Measurements from ENCODE around the gene PHOSPHO1.
"Not testable (repeated sequence)": the region's sequence is repeated elsewhere in the genome, so short reads cannot be mapped to it uniquely, and the experiment has no call there.

The PHOSPHO1 gene, protein sequence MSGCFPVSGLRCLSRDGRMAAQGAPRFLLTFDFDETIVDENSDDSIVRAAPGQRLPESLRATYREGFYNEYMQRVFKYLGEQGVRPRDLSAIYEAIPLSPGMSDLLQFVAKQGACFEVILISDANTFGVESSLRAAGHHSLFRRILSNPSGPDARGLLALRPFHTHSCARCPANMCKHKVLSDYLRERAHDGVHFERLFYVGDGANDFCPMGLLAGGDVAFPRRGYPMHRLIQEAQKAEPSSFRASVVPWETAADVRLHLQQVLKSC

DNA sequence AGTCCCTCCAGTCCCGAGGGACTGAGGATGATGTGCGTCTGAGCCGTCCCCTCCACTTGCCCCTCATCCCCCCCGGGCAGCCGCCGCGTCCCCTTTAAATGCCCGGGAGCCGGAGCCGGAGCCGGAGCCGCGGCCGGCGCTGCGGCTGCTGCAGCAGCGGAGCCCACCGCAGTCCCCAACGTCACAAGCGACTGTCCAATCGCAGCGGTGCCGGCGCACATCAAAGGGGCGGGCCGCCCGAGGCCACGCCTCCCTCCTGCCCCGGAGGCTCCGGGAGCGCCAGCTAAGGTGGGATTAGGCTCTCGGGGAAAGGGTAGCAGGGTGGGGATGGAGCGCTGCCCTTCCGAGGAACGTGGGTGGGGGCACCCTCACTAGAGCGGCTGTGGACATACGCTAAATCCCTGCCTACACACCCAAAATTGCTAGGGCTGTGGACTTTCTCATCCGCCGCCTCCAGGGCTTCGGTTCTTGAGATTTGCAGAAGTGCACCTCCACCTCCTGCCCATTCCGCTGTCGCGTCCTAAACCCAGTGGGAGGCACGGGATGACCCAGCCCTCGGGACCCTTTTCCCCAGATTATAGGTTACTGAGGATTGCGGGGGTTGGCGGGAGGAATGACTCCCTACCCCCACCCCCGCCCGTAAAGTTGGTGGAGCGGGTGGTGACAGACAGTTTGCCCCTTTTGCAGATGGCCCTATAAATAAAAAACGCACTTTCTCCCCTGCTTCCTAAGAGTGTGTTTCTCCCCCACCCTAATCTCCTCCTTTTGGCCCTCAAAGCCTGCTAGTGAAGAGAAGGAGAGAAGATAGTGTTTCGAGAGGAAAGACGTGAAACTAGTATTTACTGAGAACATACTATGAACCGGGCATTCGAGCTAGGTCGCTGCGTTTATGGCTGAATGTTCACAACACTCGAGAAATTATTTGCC is at the start of gene PHOSPHO1:
Gene PHOSPHO1, minus strand, starts transcription at position 152 of the 927 bp plus-strand sequence. CDS start 4,096 bp downstream, outside the sequence.
- no peak for FAIRE-seq

DNA sequence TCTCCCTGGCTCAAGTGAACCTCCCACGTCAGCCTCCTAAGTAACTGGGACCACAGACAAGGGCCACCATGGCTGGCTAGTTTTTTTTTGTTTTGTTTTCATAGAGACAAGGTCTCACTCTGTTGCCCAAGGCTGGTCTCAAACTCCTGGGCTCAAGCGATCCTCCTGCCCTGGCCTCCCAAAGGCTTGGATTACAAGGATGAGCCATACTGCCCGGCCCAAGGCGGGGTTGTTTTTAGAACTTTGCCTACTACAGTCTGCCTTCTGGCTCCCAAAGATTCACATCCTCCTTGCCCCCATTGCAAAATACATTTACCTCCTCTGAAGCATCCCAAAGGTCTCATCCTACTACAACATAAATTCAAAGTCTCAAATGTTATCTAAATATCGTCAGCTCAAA is 49.5 kb upstream of the PHOSPHO1 start:
- no peak for FAIRE-seq

DNA sequence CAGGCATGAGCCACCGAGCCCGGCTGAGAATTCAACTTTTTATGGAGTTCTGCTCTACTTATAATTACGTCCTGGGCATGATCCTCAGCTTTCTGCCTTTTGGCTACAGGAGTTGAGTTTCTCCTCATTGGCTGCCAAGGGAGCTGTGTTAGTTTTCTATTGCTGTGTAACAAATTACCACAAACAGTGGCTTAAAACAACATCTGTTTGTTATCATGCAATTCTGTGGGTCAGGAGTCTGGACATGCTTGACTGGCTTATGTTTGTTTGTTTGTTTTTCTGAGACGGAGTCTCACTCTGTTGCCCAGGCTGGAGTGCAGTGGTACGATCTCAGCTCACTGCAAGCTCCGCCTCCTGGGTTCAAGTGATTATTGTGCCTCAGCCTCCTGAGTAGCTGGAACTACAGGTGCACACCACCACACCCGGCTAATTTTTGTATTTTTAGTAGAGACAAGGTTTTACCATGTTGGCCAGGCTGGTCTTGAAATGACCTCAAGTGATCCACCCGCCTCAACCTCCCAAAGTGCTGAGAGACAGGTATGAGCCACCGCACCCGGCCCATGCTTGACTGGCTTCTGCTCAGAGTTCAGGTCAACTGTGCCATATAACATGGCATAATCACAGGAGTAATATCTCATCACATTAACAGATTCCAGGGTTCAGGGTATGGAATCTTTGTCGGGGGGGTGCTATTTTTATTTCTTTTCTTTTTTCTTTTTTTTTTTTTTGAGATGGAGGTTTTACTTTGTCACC is 48.9 kb upstream of the PHOSPHO1 start:
- not testable (repeated sequence) for FAIRE-seq

DNA sequence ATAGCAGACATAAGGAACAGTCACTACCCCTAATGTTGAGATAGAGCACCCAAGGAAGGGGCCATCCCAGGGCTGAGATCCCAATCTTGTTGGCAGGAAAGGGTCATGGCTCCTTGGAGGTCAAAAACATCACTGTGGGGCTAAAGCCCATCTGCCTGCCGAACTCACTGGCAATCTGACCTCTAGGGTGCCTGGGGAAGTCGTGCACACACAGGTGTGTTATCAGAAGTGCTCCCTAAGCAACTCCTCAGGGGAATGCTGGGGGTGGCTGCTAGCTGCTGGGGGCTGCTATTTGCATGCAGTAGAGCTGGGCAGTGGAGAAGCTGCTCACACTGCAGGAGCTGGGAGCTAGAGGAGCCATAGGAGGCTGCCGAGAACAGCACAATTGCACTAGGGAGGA is 47.5 kb upstream of the PHOSPHO1 start:
- no peak for FAIRE-seq

DNA sequence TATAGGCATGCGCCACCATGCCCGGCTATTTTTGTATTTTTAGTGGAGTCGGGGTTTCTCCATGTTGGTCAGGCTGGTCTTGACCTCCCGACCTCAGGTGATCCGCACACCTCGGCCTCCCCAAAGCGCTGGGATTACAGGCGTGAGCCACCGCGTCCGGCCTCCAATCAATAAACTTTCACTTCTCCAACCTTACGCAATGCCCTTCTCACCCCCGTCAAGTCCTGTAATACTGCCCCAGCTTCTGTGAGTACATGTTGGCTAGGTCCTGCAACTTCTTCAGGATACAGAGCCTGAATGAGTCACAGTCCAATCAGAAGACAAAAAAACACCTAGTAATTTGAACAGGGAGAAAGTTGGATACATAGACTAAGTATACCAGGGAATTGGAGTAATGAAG is 47.1 kb upstream of the PHOSPHO1 start:
- FAIRE-seq, result no peak

DNA sequence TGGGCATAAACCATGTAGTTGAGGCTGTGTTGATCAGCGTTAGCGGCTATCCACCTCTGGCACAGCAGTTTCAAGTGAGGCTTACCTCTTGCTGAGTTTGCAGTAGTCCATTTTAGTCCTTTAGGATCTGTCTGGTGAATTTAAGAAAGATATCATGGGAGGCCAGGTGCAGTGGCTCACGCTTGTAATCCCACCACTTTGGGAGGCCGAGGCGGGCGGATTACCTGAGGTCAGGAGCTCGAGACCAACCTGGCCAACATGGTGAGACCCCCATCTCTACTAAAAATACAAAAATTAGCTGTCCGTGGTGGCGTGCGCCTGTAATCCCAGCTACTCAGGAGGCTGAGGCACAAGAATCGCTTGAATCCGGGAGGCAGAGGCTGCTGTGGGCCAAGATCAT is 45.4 kb upstream of the PHOSPHO1 start:
- FAIRE-seq, result not testable (repeated sequence)

DNA sequence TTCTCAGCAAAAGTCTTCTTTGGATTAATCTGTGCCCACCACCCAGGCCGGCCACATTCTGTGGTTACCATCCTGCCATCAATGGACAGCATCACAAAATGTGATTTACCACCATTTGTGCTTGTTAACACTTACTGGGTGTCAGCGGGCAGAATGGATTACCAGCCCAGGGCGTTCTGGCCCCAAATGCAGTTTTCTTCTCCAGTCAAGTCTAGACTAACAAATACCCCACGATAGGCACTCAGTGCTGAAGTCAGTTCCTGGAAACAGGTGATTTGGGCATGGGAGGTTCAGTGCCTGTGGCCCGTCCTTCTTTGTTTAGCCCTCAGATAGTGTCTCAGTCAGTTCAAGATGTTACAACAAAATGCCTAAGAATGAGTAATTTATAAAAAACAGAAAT is 38.8 kb upstream of the PHOSPHO1 start:
- FAIRE-seq, result no peak

DNA sequence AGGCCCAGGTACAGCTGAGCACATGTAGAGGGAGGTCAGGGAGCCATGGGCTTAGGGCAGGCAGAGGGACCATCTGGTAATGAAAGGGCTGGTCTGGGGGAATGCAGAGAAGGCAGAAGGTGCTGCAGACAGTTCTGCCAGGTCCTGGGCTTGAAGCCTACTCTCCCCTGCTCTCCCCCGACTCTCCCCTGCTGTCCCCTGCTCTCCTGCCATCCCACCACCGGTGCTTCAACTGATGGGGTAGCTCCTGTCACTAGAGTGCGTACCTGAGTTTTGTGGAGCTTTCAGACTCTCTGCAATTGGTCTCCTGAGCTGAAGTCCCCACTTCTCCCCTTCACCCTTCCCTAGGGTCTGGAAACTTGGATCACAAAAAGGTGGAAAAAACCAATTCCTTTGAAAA is 37.3 kb upstream of the PHOSPHO1 start:
- FAIRE-seq, result no peak

DNA sequence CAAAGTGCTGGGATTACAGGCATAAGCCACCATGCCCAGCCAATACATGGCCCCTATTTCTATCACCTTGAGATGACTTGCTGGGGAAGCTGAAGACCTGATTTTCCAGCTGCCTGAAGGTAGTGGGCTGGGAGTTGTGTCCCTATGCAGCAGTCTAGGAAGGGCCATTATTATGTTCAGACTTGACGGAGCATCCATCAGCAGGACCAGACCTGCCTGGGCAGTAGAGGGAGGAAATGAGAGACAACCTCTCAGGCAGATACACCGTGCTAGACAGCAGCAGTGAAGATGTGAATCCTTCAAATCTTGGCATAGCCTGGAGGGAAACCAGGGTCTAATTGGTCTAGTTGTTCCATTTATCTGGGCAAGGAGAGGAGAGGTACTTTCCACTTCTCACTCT is 35.6 kb upstream of the PHOSPHO1 start:
- no peak for FAIRE-seq

DNA sequence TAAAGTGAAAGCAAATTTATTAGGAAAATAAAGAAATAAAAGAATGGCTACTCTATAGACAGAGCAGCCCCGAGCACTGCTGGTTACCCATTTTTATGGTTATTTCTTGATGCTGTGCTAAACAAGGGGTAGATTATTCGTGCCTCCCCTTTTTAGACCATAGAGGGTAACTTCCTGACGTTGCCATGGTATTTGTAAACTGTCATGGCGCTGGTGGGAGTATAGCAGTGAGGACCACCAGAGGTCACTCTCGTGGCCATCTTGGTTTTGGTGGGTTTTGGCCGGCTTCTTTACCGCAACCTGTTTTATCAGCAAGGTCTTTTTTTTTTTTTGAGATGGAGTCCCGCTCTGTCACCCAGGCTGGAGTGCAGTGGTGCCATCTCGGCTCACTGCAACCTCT is 31.0 kb upstream of the PHOSPHO1 start:
- FAIRE-seq, result not testable (repeated sequence)

DNA sequence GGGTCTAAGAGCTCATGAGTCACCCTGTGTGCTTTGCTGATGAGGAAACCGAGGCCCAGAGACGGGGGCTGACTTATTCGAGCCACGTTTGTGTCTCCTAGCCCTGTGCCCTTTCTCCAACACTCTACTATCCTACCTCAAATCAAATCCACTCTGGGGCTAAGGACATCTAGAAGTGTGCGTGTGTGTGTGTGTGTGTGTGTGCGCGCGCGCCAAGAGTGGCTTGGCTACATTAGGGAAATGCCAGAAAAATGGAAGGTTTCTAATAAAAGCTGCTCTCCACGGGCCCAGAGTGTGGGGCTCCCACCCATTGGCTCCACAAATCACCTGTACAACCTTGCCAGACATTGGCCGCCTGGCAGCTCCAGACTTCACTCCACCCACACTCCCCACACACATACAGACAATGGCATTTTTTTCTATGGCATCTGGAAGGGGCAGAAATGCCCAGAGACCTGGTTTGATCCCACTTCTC is 30.3 kb upstream of the PHOSPHO1 start:
- FAIRE-seq, result no peak

DNA sequence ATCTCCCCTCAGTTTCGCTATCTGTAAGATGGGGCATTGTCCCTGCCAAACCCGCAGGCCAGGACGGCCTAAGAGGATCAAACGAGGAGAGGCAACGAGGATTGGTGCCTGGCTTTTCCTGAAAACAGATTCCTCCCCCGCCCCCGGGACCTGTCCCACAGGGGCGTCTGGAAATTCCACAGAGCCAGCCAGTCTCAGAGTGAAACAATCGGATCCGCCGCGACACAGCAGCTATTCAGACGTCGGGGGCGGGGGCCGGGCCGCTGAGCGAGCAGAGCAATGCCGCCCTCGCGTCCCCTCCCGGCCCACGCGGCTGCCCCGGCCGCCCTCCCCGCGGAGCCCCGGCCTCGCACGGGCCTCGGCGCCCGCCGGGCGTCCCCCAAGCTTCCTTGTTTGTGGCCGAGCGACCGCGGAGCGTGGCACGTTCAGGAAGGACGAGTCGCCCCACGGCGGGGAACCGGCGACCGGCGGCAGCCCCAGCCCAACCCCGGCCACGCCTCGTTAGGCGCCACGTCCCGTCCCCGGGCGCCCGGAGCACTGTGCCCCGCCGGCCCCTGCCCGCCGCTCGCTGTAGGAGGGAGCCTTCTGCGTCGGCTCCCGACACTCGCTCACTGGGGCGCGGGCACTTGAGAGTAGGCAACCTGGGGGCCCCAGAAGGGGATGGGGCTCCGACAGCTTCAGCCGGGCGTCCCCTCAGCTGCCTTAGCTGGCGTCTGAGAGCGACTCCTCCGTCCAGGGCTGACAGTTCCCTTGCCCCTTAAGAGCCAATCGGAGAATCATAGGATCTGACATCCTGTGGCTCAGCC is 29.6 kb upstream of the PHOSPHO1 start:
- FAIRE-seq, result no peak

DNA sequence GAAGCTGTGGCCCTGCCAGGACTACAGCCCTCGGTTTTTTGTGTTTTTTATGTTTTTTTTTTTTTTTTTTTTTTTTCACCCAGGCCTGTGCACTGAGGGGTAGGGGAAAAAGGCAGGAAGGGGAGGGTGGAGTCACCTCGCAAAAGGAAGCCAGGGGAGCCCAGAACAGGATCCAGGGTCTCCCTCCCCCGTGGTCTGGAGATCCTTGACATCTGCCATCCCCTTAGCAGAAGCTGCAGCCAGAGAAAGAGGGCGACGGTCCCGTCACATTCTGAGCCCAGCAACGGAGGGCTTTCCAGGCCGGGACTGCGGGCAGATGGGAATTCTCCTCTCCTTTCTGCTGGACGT is 29.1 kb upstream of the PHOSPHO1 start:
- no peak for FAIRE-seq

DNA sequence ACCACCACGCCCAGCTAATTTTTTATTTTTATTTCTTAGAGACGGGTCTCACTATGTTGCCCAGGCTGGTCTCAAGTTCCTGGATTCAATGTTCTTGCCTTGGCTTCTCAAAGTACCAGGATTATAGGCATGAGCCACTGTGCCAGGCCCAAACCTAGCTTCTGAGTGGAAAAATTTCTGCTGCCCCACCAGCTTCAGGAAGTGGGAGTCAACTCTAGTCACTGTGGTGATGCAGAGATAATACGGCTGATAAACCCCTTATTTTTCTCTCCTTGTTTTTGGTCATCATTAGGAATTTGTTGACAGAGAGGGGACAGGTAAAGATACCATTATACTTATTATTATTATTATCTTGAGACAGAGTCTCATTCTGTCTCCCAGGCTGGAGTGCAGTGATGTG is 27.8 kb upstream of the PHOSPHO1 start:
- no peak for FAIRE-seq

DNA sequence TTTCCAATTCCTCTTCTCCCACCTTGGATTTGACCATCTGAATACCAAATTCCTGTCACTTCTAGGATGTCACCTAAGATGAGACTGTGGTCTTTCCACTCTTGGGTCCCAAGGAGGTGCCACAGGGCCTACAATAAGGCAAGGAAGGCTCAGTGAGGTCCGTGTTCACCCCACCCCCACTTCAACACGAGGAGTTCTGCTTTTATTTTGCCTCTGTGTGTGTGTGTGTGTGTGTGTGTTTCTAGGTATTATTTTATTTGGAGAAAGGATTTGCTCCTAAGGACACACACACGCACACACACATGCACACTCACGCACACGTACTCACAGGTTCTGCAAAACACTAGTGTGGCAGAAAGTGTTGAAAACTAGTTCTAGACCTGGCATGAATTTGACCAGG is 24.5 kb upstream of the PHOSPHO1 start:
- FAIRE-seq, result no peak

DNA sequence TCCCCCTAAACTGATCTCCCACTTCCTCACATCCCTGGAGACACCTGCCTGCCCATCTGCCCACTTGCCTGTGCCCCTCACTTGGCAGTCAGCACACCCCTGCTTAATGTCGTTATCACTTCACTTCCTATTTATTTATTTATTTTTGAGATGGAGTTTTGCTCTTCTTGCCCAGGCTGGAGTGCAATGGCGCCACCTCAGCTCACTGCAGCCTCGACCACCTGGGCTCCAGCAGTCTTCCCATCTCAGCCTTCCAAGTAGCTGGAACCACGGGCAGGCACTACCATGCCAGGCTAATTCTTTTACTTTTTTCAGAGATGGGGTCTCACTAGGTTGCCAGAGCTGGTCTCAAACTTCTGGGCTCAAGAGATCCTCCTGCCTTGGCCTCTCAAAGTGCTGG is 23.5 kb upstream of the PHOSPHO1 start:
- no peak for FAIRE-seq

DNA sequence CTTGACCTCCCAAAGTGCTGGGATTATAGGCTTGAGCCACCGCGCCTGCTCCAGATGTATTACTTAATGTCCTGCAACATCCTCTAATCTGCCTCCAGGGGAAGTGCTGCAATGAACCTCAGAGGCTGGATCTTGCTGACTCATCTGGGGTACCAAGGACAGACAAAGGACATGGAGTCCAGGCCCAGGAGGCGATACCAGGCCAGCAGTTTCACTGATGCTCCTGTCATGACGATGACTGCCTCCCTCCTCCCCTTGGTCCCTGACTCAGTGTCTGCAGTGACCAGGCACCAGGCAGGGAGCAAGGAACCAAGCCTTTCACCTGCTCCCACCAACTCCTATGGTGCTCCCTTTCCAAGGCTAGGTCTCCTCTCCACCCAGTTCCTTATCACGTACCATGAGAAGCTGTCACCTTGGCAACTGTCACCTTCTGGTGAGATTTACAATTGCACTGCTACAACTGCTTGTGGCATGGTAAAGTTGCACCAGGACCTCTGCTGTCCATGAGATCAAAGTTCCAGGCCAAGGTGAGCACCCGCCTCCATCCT is 21.6 kb upstream of the PHOSPHO1 start:
- FAIRE-seq, result no peak

DNA sequence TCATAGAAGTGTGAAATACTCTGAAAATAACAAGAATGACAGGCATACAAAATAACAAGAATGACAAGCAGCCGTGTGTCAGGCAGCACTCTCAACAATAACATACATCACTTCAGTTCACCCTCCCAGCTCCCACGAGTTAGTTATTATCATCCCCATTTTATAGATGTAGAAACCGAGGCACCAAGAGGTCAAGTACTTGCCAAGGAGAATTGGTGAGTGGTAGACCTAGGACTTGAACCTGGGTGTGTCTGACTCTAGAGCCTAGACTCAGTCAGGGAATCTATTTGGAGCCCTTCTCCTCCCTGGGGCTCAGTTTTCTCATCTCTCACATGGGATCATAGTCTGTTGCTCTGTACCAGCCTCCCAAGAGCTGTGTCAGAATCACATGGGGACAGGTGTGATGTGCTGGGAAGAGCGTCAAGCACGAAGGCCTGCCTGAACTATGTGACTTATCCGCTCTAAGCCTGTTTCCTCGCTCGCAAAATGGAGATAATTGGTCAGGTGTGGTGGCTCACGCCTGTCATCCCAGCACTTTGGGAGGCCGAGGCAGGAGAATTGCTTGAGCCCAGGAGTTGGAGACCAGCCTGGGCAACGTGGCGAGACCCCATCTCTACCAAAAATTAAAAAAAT is 19.4 kb upstream of the PHOSPHO1 start:
- no peak for FAIRE-seq

DNA sequence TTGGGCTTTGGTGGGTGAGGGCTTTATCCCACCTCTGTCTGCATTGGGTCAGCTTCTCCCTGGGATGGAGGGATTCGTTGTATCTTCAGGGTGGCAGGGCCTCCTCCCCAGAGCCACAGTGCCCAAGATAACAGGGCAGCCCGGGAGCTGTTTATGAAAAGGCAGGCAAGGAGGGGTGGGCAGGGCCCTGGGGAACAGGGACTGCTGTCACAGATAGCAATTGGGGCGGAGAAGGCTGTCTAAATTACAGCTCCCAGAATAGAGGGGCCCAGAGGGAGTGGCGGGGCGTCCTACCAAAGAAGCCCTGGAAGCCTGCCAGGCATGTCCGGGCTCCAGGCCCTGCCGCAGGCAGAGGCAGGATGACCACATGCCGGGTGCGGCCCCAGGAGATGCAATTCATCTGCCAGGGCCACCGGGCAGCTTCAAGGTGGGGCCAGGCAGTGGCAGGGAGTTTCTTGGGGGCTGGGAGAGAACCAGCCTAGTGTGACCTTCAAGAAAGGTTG is 18.8 kb upstream of the PHOSPHO1 start:
- FAIRE-seq, result no peak

DNA sequence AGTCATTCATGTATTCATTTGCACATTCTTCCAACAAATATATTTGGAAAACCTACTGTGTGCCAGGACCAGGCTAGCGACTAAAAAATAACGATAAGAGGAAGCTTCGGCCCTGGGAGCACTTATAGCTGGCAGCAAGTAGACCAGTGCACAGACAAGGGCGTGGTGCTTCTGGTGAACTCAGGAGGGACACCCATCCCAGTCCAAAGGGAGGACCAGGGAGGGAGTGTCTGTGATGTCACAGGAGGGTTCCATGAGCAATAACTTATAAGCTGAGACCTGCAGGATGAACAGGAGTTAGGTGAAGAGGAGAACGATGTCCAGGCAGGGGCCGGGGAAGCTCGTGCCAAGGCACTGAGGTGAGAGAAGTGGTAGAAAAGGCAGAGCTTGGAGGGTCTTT is 17.4 kb upstream of the PHOSPHO1 start:
- FAIRE-seq, result no peak

DNA sequence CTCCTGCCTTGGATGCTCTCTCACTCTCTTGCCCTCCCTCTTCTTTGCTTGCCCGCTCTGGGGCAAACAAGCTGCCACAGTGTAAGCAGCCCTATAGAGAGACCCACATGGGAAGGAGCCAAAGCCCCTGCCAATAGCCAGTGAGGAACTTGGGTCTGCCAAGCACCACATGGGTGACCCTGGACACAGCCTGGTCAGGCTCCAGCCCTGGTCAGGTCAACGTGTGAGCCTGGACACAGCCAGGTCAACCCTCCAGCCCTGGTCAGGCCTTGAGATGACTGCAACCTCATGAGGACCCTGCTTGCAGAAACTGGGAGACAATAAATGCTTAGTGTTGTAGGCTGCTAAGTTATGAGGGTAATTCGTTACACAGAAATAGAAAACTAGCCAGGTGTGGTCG is 14.3 kb upstream of the PHOSPHO1 start:
- FAIRE-seq, result no peak

DNA sequence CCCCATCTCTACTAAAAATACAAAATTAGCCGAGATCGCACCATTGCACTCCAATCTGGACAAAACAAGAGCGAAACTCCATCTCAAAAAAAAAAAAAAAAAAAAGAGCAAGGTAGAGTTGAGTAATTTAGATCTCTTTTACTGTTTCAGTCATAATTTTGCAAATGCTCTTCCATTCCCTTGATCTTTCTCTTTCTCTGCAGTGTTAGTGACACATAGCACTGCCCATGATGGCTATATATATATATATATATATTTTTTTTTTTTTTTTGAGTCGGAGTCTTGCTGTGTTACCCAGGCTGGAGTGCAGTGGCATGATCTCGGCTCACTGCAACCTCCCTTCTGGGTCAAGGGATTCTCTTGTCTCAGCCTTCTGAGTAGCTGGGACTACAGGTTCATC is 12.2 kb upstream of the PHOSPHO1 start:
- FAIRE-seq, result no peak
